Measurements from ENCODE around the gene ELP4. TPM values are rescaled to one million over a fixed set of nuclear protein-coding genes. Genes with fewer than 3 reads are reported as not detected.
"Not testable (repeated sequence)": the region's sequence is repeated elsewhere in the genome, so short reads cannot be mapped to it uniquely, and the experiment has no call there.

ELP4 gene
- total RNA-seq, 6 experiments from 2014 or later, result 7.3 to 16.4 (median 9.2) TPM

- ATAC-seq (no peak), DNase-seq (no peak)
- H3K27me3 ChIP-seq, result no peaks in the 10 kb centered on the region
- no peak for TF ChIP-seq POLR2A (IDR thresholded peaks at IDR 0.05)
- TF ChIP-seq, protein P1, sequence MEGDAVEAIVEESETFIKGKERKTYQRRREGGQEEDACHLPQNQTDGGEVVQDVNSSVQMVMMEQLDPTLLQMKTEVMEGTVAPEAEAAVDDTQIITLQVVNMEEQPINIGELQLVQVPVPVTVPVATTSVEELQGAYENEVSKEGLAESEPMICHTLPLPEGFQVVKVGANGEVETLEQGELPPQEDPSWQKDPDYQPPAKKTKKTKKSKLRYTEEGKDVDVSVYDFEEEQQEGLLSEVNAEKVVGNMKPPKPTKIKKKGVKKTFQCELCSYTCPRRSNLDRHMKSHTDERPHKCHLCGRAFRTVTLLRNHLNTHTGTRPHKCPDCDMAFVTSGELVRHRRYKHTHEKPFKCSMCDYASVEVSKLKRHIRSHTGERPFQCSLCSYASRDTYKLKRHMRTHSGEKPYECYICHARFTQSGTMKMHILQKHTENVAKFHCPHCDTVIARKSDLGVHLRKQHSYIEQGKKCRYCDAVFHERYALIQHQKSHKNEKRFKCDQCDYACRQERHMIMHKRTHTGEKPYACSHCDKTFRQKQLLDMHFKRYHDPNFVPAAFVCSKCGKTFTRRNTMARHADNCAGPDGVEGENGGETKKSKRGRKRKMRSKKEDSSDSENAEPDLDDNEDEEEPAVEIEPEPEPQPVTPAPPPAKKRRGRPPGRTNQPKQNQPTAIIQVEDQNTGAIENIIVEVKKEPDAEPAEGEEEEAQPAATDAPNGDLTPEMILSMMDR (IDR thresholded peaks at IDR 0.05), result no peak
- intact Hi-C loops (cut with DNase I), result no loop called here
- no peaks in the 10 kb centered on the region for H3K36me3 ChIP-seq
- WGBS (ENCODE audit: insufficient coverage, low coverage, low lambda C conversion rate, missing lambda C conversion rate), result 70% methylated on average over 3 of the region's 3 CpGs
- no peaks in the 10 kb centered on the region for H3K4me1 ChIP-seq
- no peak overlapping the region for H3K27ac ChIP-seq
- H3K4me3 ChIP-seq, result no peak overlapping the region
- no peaks in the 10 kb centered on the region for H3K9me3 ChIP-seq
Observed at GRCh38 chr11:31720671-31721365, 211.3 kb downstream of the ELP4 start.

DNA sequence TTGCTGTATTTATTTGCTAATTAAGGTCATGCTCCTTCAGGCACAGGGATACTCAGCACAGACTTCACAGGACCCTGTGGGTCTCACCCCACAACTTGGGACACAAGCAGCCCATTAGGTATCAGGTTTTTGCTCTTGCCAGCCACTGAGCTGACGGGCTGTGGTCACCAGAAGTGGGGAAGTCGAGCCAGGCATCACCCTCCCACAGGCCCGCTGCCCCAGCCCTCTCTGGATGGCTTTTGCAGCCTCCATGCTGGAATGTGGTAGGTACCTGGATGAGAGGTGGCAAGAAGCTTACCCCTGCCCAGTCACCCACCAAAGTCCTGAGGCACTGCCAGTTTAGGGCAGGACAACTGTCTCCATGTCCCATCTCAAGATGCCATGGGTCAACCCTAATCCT lies 213.2 kb downstream of the ELP4 start:
- Histone ChIP-seq H3K4me1 (no peaks in the 10 kb centered on the region), H3K36me3 (no peaks in the 10 kb centered on the region), H3K27me3 (no peaks in the 10 kb centered on the region), H3K9me3 (no peaks in the 10 kb centered on the region), H3K4me3 (no peak overlapping the region), H3K27ac (no peak overlapping the region)
- no peak for TF ChIP-seq POLR2A (IDR thresholded peaks at IDR 0.05)
- TF ChIP-seq, protein P1 (IDR thresholded peaks at IDR 0.05), result no peak
- ATAC-seq (no peak), DNase-seq (no peak)
- intact Hi-C loops (cut with DNase I), result no loop called here
- WGBS (ENCODE audit: insufficient coverage, low coverage, low lambda C conversion rate, missing lambda C conversion rate), result 100% methylated on average over 1 of the region's 3 CpGs

GRCh38 chr11:31725176-31725575 lies 215.6 kb downstream of the ELP4 start:
- no peak overlapping the region for H3K4me3 ChIP-seq
- intact Hi-C loops (cut with DNase I), result no loop called here
- DNase-seq (no peak), ATAC-seq (no peak)
- no peak for TF ChIP-seq POLR2A (IDR thresholded peaks at IDR 0.05)
- TF ChIP-seq, protein P1 (IDR thresholded peaks at IDR 0.05), result no peak
- no peaks in the 10 kb centered on the region for H3K4me1 ChIP-seq
- no peaks in the 10 kb centered on the region for H3K36me3 ChIP-seq
- H3K9me3 ChIP-seq, result no peaks in the 10 kb centered on the region
- H3K27ac ChIP-seq, result no peak overlapping the region
- no peaks in the 10 kb centered on the region for H3K27me3 ChIP-seq

- no peak overlapping the region for H3K4me3 ChIP-seq
- 50% methylated on average over 1 of the region's 1 CpG for WGBS (ENCODE audit: insufficient coverage, low coverage, low lambda C conversion rate, missing lambda C conversion rate)
- no peak for DNase-seq
- no peak for ATAC-seq
- H3K27me3 ChIP-seq, result no peaks in the 10 kb centered on the region
- H3K4me1 ChIP-seq, result no peaks in the 10 kb centered on the region
- no peak overlapping the region for H3K27ac ChIP-seq
- no peaks in the 10 kb centered on the region for H3K36me3 ChIP-seq
- intact Hi-C loops (cut with DNase I), result no loop called here
- TF ChIP-seq, protein P1 (IDR thresholded peaks at IDR 0.05), result no peak
- TF ChIP-seq POLR2A (IDR thresholded peaks at IDR 0.05), result no peak
- peaks cover 0 to 5% (median 0%) of the 10 kb centered on the region in 4 donors for H3K9me3 ChIP-seq
Observed at GRCh38 chr11:31728432-31728831, 218.9 kb downstream of the ELP4 start.

- WGBS (ENCODE audit: insufficient coverage, low coverage, low lambda C conversion rate, missing lambda C conversion rate), result 82% methylated on average over 1 of the region's 1 CpG
- no peak for DNase-seq
- Histone ChIP-seq H3K36me3 (no peaks in the 10 kb centered on the region), H3K27me3 (no peaks in the 10 kb centered on the region), H3K4me3 (no peak overlapping the region), H3K27ac (no peak overlapping the region), H3K9me3 (no peaks in the 10 kb centered on the region), H3K4me1 (no peaks in the 10 kb centered on the region)
- TF ChIP-seq, protein P1 (IDR thresholded peaks at IDR 0.05), result no peak
- TF ChIP-seq POLR2A (IDR thresholded peaks at IDR 0.05), result no peak
- intact Hi-C loops (cut with DNase I), result no loop called here
- no peak for ATAC-seq
Observed at GRCh38 chr11:31740131-31740530, 230.6 kb downstream of the ELP4 start.

- 97% methylated on average over 12 of the region's 26 CpGs for WGBS (ENCODE audit: insufficient coverage, low coverage, low lambda C conversion rate, missing lambda C conversion rate)
- intact Hi-C loops (cut with DNase I); DNase-seq; ATAC-seq; H3K27ac ChIP-seq; H3K9me3 ChIP-seq; H3K36me3 ChIP-seq; H3K4me1 ChIP-seq; H3K27me3 ChIP-seq; H3K4me3 ChIP-seq: not testable (repeated sequence)
Observed at GRCh38 chr11:31740731-31741368, 231.3 kb downstream of the ELP4 start.
